VCaP (cell line): ENCODE results near the gene ZNF606.

Experiments used
- H3K27ac ChIP-seq: fragments of 450-650 bp; 2 replicates; pipeline ENCODE4 v1.5.1; 2017
- CTCF ChIP-seq: fragments of 450-650 bp; conservative IDR thresholded peaks from 2 replicates; pipeline ENCODE4 v1.5.1; 2017; ENCODE audit warnings: mild to moderate bottlenecking, moderate library complexity

ZNF606 gene

DNA sequence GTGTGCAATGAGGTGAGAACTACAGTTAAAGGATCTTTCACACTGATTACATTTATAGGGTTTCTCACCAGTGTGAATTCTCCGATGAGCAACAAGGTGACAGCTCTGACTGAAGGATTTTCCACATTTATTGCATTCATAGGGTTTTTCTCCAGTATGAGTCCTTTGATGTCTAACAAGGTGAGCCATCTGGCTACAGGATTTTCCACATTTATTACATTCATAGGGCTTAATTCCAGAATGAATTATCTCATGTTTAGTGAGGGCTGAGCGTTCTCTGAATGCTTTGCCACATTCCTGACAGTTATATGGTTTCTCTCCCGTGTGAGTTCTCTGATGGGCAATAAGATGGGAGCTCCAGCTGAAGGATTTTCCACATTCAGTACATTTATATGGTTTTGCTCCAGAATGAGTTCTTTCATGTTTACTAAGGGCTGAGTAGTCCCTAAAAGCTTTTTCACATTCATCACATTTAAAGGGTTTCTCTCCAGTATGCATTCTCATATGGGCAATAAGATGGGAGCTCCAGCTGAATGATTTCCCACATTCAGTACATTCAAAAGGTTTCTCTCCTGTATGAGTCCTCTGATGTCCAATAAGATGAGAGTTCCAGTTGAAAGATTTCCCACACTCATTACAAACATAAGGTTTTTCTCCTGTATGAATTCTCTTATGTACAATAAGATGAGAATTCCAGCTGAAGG is 23.9 kb downstream of the ZNF606 start:
- no peak overlapping the region for H3K27ac ChIP-seq
- TF ChIP-seq CTCF = no peak

- TF ChIP-seq CTCF = no peak
- H3K27ac ChIP-seq = no peak within 1 kb of the TSS
Observed at GRCh38 chr19:57974434-57974833, 28.2 kb downstream of the ZNF606 start, which contains the start of gene C19orf18. Gene C19orf18, minus strand, starts transcription at chr19:57974534. Its CDS starts 102 bp downstream, at chr19:57974432.

DNA sequence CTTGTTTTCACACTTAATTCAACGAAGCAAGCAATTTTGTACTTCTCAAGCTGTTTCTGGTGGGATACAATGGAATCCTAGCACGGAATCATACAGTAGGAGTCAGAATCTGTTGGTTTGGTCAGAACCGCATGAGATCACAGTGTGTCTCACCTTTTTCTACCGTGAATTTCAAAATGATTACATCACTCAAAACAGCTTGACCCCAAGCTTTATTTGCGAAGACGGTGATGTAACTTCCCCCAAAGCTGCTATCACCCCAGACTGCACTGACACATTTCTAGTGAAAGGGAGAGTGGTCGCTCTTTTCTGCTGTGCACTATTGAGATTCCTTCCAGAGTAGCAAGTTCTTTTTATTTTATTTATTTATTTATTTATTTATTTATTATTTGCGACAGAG is 37.9 kb downstream of the ZNF606 start:
- H3K27ac ChIP-seq = no peak overlapping the region
- no peak for TF ChIP-seq CTCF

- TF ChIP-seq CTCF = no peak
- no peak overlapping the region for H3K27ac ChIP-seq
Observed at GRCh38 chr19:57961785-57962184, 40.8 kb downstream of the ZNF606 start.

DNA sequence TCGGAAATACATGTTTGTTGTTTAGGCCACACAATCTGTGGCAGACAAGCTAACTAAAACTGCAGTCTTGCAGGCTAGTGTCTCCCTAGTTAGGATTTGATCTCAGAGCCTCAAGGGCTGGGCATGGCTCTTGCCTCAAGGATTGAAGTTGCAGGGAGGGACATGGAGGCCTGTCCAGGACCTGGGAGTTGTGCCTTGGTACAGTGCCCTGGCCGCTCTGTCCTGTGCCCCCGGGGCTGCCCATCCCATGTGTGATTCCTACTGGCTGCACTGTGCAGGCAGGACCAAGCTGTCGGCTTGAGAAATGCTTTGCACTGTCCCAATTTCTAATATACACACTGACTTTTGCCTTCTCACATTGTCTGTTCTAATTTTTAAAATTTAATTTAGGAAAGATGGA is 47.6 kb downstream of the ZNF606 start:
- no peak overlapping the region for H3K27ac ChIP-seq
- TF ChIP-seq CTCF = no peak

GRCh38 chr19:57949702-57950101 is 52.9 kb downstream of the ZNF606 start:
- no peak overlapping the region for H3K27ac ChIP-seq
- TF ChIP-seq CTCF = no peak

- no peak for TF ChIP-seq CTCF
- no peak overlapping the region for H3K27ac ChIP-seq
Observed at GRCh38 chr19:57949296-57949695, 53.3 kb downstream of the ZNF606 start.
